ENCODE results near the gene METTL6.
"Not testable (repeated sequence)": the region's sequence is repeated elsewhere in the genome, so short reads cannot be mapped to it uniquely, and the experiment has no call there.

Gene METTL6

GRCh38 chr3:15401936-15402335, 25.4 kb downstream of the METTL6 start:
- no peak for DNase-seq

- no peak for DNase-seq
These were observed 27.4 kb downstream of the METTL6 start for GRCh38 chr3:15399970-15400369.

- not testable (repeated sequence) for DNase-seq
These were observed 28.6 kb downstream of the METTL6 start for GRCh38 chr3:15398731-15399133.

GRCh38 chr3:15393252-15393651, 34.1 kb downstream of the METTL6 start:
- DNase-seq: not testable (repeated sequence)

- DNase-seq: no peak
These were observed 36.3 kb downstream of the METTL6 start for GRCh38 chr3:15391007-15391406.

GRCh38 chr3:15390460-15390859, 36.9 kb downstream of the METTL6 start:
- DNase-seq: no peak

- DNase-seq: not testable (repeated sequence)
These were observed 39.0 kb downstream of the METTL6 start for GRCh38 chr3:15388335-15388734.

GRCh38 chr3:15387735-15388134, 39.6 kb downstream of the METTL6 start:
- DNase-seq: no peak

- no peak for DNase-seq
These were observed 40.2 kb downstream of the METTL6 start for GRCh38 chr3:15387171-15387581.

- peak; percentile 46 for DNase-seq
These were observed 40.7 kb downstream of the METTL6 start for GRCh38 chr3:15386654-15386955.

GRCh38 chr3:15385901-15386653, 41.3 kb downstream of the METTL6 start:
- peak; percentile 26 for DNase-seq

GRCh38 chr3:15385238-15385695, 42.1 kb downstream of the METTL6 start:
- not testable (repeated sequence) for DNase-seq

- DNase-seq: no peak
These were observed 42.7 kb downstream of the METTL6 start for GRCh38 chr3:15384510-15385237.

- DNase-seq: no peak
These were observed 44.9 kb downstream of the METTL6 start for GRCh38 chr3:15382405-15382923.

GRCh38 chr3:15380980-15381890, 46.1 kb downstream of the METTL6 start:
- DNase-seq: no peak

- peak; percentile 97 for DNase-seq
These were observed 49.2 kb downstream of the METTL6 start for GRCh38 chr3:15377961-15378791.

- no peak for DNase-seq
These were observed 51.8 kb downstream of the METTL6 start for GRCh38 chr3:15375461-15376000.

- no peak for DNase-seq
These were observed 54.4 kb downstream of the METTL6 start for GRCh38 chr3:15372918-15373317.

- no peak for DNase-seq
These were observed 58.7 kb downstream of the METTL6 start for GRCh38 chr3:15368561-15369135.

GRCh38 chr3:15367059-15367458, 60.3 kb downstream of the METTL6 start:
- no peak for DNase-seq

GRCh38 chr3:15364078-15364477, 63.3 kb downstream of the METTL6 start:
- DNase-seq: not testable (repeated sequence)

All from suppressor macrophage treated with lipopolysaccharide for 4 hours (primary cell).